ENCODE measurements around the gene RPA3.

DNA sequence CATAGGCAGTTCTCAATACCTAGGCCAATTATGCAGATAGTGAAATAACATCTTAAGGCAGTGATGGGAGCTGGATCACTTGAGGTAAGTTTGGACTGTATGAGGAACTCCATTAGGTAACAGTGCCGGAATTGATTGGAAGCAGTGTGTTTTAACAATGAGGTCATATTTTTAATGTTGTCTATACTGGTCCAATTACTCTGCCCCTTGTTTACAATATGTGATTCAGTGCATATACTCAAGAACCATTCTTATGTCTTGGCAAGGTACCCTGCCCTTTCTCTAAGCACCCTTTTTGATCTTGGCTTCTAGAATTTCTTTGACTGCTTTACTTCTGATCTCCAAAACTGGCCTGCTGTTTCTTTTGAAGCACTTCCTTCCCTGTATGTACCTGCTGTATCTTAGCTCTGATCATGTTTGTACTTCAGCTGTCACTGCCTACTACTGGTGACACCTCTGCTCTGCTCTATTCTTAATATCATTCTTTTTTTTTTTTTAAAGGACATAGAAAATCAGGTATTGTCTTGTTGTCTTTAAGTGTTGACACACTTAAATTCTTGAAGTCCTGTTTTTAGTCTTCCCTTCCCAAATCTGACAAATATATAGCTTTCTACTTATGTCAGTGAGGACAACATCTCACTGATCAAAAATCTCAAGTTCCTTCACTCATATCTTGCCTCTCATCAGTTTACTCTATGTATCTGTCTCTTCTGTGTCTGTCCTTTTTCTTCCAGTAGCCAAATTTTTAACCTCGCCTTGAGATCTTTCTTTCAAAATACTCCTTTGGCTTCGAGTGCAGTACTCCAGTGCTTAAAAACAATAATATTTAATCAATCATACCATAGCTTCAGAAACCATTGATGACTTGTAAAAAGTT is 46.4 kb upstream of the RPA3 start:
- TF ChIP-seq, protein P1, sequence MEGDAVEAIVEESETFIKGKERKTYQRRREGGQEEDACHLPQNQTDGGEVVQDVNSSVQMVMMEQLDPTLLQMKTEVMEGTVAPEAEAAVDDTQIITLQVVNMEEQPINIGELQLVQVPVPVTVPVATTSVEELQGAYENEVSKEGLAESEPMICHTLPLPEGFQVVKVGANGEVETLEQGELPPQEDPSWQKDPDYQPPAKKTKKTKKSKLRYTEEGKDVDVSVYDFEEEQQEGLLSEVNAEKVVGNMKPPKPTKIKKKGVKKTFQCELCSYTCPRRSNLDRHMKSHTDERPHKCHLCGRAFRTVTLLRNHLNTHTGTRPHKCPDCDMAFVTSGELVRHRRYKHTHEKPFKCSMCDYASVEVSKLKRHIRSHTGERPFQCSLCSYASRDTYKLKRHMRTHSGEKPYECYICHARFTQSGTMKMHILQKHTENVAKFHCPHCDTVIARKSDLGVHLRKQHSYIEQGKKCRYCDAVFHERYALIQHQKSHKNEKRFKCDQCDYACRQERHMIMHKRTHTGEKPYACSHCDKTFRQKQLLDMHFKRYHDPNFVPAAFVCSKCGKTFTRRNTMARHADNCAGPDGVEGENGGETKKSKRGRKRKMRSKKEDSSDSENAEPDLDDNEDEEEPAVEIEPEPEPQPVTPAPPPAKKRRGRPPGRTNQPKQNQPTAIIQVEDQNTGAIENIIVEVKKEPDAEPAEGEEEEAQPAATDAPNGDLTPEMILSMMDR (IDR thresholded peaks at IDR 0.05; ENCODE audit: extremely low read depth in 1 of 2, insufficient read depth in 1 of 2, low read depth in 1 of 2, low read length in 2 of 2), result no peak
- no peak for TF ChIP-seq POLR2A (IDR thresholded peaks at IDR 0.05; ENCODE audit: low read depth, low read length)
- TF ChIP-seq POLR2AphosphoS5 (IDR thresholded peaks at IDR 0.05; ENCODE audit: insufficient read depth, low read depth, low read length), result no peak
- TF ChIP-seq EZH2 (IDR thresholded peaks at IDR 0.05; ENCODE audit: borderline replicate concordance, low read depth, low read length, severe bottlenecking), result no peak
- TF ChIP-seq FOS (IDR thresholded peaks at IDR 0.05; ENCODE audit: borderline replicate concordance, insufficient read depth, low read length), result no peak
